Suprapubic skin (tissue), 4 donors: ENCODE results near the gene MAP4. TPM values are rescaled to one million over a fixed set of nuclear protein-coding genes. Genes with fewer than 3 reads are reported as not detected.

Experiments used
- DNase-seq, 2 donors: peaks; one replicate each; pipeline ENCODE4 v3.0.0-alpha.2; 2019; ENCODE audit warnings: low spot score in 2 of 2
- H3K27ac ChIP-seq: fragments of 200-600 bp; sonication (generic); one replicate; pipeline ENCODE4 v1.5.1; 2019
- H3K27me3 ChIP-seq: fragments of 200-600 bp; sonication (generic); one replicate; pipeline ENCODE4 v1.5.1; 2019
- H3K36me3 ChIP-seq: fragments of 200-600 bp; sonication (generic); one replicate; pipeline ENCODE4 v1.5.1; 2019
- H3K4me1 ChIP-seq: fragments of 200-600 bp; sonication (generic); one replicate; pipeline ENCODE4 v1.5.1; 2019
- H3K4me3 ChIP-seq: fragments of 200-600 bp; sonication (generic); one replicate; pipeline ENCODE4 v1.5.1; 2019; ENCODE audit warnings: mild to moderate bottlenecking
- H3K9me3 ChIP-seq: fragments of 200-600 bp; sonication (generic); one replicate; pipeline ENCODE4 v1.5.1; 2019
- EP300 ChIP-seq: sonication (generic); formaldehyde crosslinking; IDR thresholded peaks from one replicate; pipeline ENCODE4 v1.6.1; 2017; ENCODE audit warnings: antibody characterized with exemption
- POLR2A ChIP-seq, 2 donors: fragments of 450-650 bp; IDR thresholded peaks; one replicate each; pipeline ENCODE4 v1.6.1; 2017; ENCODE audit warnings: antibody characterized with exemption in 2 of 2, mild to moderate bottlenecking in 2 of 2, moderate library complexity in 2 of 2
- POLR2AphosphoS5 ChIP-seq, 3 donors: sonication (generic); formaldehyde crosslinking; IDR thresholded peaks; one replicate each; pipeline ENCODE4 v1.6.1; 2017; ENCODE audit warnings: antibody characterized with exemption in 3 of 3
- WGBS: methylation state at CpG from one replicate; pipeline ENCODE4 v1.1.5; 2018; 5-methylcytosine and 5-hydroxymethylcytosine counted together
- total RNA-seq, 4 donors: library from RNA; depleted of rRNA; stranded (reverse); fragments of >200 nt; gene quantifications; one replicate each; pipeline ENCODE4 v1.1.0, GENCODE V29; 2016
- TF ChIP-seq, protein P1 (sequence below), 2 donors: fragments of 200-600 bp in 1 of 2; fragments of 450-650 bp in 1 of 2; sonication (generic) in 1 of 2; IDR thresholded peaks; one replicate each; pipeline ENCODE4 v1.5.1; 2016 to 2019; ENCODE audit warnings: antibody characterized with exemption in 2 of 2, mild to moderate bottlenecking in 1 of 2, moderate library complexity in 1 of 2

MAP4 gene
- total RNA-seq, 4 donors from 2014 or later: 132 to 162 (median 144) TPM

DNA sequence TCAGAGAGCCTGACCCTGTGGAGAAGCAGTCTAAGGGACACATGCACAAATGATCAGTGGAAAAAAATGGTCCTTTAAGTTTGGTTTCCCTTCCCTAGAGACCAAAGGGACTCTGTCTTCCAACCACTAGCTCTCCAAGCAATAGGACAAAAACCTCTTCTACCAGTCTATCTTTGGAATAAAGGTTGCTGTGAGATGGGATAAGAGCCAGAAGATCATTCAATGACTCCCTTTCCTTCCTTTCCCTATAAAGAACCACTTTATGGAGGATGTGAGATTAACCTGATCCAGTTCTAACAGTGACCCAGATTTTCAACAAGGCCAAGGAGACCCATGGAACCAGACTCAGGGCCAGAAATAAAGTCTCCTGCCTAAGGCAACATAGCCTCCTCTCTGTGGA, 138.5 kb downstream of the MAP4 start:
- Histone ChIP-seq H3K36me3 (peaks cover 23% of the 10 kb centered on the region), H3K27ac (no peak overlapping the region), H3K27me3 (no peaks in the 10 kb centered on the region), H3K4me3 (no peak overlapping the region), H3K9me3 (no peaks in the 10 kb centered on the region), H3K4me1 (peaks cover 27% of the 10 kb centered on the region)
- DNase-seq: no peak
- TF ChIP-seq POLR2AphosphoS5 (IDR thresholded peaks at IDR 0.05) (no peak), POLR2A (IDR thresholded peaks at IDR 0.05) (no peak), EP300 (no peak)
- TF ChIP-seq, protein P1, sequence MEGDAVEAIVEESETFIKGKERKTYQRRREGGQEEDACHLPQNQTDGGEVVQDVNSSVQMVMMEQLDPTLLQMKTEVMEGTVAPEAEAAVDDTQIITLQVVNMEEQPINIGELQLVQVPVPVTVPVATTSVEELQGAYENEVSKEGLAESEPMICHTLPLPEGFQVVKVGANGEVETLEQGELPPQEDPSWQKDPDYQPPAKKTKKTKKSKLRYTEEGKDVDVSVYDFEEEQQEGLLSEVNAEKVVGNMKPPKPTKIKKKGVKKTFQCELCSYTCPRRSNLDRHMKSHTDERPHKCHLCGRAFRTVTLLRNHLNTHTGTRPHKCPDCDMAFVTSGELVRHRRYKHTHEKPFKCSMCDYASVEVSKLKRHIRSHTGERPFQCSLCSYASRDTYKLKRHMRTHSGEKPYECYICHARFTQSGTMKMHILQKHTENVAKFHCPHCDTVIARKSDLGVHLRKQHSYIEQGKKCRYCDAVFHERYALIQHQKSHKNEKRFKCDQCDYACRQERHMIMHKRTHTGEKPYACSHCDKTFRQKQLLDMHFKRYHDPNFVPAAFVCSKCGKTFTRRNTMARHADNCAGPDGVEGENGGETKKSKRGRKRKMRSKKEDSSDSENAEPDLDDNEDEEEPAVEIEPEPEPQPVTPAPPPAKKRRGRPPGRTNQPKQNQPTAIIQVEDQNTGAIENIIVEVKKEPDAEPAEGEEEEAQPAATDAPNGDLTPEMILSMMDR (IDR thresholded peaks at IDR 0.05): no peak

DNA sequence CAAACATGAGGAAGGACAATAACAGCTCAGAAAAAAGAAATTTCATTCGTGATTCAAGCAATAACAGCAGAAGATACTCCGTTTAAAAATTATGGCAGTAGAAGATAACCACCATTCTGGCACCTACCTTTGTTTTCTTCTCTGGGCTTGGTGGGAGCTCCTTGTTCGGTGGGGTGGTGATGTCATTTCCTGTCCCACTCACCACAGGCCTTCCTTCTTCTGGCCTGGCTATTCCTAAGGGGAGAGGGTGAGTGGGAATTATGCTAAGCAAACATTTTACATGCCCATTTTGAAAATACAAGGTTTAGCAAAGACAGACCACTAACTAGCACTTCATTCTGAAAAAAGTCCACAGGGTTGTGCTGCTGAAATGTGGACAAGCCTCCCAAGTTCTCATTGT, 138.9 kb downstream of the MAP4 start:
- peaks cover 25% of the 10 kb centered on the region for H3K36me3 ChIP-seq
- H3K4me1 ChIP-seq: peaks cover 27% of the 10 kb centered on the region
- no peak for TF ChIP-seq POLR2AphosphoS5 (IDR thresholded peaks at IDR 0.05)
- TF ChIP-seq EP300: no peak
- no peak for TF ChIP-seq POLR2A (IDR thresholded peaks at IDR 0.05)
- TF ChIP-seq, protein P1 (IDR thresholded peaks at IDR 0.05): no peak
- no peak overlapping the region for H3K27ac ChIP-seq
- no peak overlapping the region for H3K4me3 ChIP-seq
- no peaks in the 10 kb centered on the region for H3K9me3 ChIP-seq
- no peaks in the 10 kb centered on the region for H3K27me3 ChIP-seq
- DNase-seq: no peak
- WGBS: 77% methylated on average over 3 of the region's 3 CpGs

GRCh38 chr3:47874913-47875312, 141.3 kb downstream of the MAP4 start:
- no peak for DNase-seq
- Histone ChIP-seq H3K27ac (peak overlapping the region; percentile 39), H3K9me3 (no peaks in the 10 kb centered on the region), H3K27me3 (no peaks in the 10 kb centered on the region), H3K4me1 (peaks cover 27% of the 10 kb centered on the region), H3K36me3 (peaks cover 48% of the 10 kb centered on the region), H3K4me3 (no peak overlapping the region)
- TF ChIP-seq POLR2A (IDR thresholded peaks at IDR 0.05): no peak
- TF ChIP-seq POLR2AphosphoS5 (IDR thresholded peaks at IDR 0.05): peak in 1 of 3 donors; percentile 11
- WGBS: 47% methylated on average over 1 of the region's 1 CpG

DNA sequence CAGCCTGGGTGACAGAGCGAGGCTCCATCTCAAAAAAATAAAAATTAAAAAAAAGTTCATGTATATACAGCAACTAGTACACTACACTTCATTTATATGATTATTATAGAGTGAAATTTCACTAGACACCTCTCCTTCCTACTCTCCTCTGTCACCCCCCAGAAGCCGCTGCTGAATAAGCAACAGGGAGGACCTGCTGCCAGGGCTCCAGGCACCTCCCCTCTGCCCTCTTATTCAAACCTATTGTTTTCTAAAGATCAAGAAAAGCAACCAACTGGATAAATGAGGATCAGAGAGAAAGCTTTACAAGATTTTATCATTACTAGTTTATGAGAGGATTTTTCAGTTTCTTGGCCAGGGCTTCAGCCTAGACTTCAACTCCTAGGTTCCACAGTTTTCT, 141.8 kb downstream of the MAP4 start:
- Histone ChIP-seq H3K27me3 (no peaks in the 10 kb centered on the region), H3K4me1 (peaks cover 27% of the 10 kb centered on the region), H3K36me3 (peaks cover 53% of the 10 kb centered on the region), H3K9me3 (no peaks in the 10 kb centered on the region), H3K4me3 (no peak overlapping the region), H3K27ac (no peak overlapping the region)
- no peak for DNase-seq
- WGBS: 93% methylated on average over 2 of the region's 2 CpGs
- TF ChIP-seq POLR2A (IDR thresholded peaks at IDR 0.05) (no peak), POLR2AphosphoS5 (IDR thresholded peaks at IDR 0.05) (no peak), EP300 (no peak)
- TF ChIP-seq, protein P1 (IDR thresholded peaks at IDR 0.05): no peak

- WGBS: 85% methylated on average over 4 of the region's 4 CpGs
- H3K27me3 ChIP-seq: no peaks in the 10 kb centered on the region
- no peak for TF ChIP-seq POLR2AphosphoS5 (IDR thresholded peaks at IDR 0.05)
- TF ChIP-seq EP300: no peak
- TF ChIP-seq POLR2A (IDR thresholded peaks at IDR 0.05): no peak
- TF ChIP-seq, protein P1 (IDR thresholded peaks at IDR 0.05): no peak
- H3K9me3 ChIP-seq: no peaks in the 10 kb centered on the region
- DNase-seq: no peak
- no peak overlapping the region for H3K27ac ChIP-seq
- H3K36me3 ChIP-seq: peaks cover 68% of the 10 kb centered on the region
- H3K4me3 ChIP-seq: no peak overlapping the region
- H3K4me1 ChIP-seq: peaks cover 25% of the 10 kb centered on the region
Measured at GRCh38 chr3:47872916-47873315, 143.3 kb downstream of the MAP4 start.

- TF ChIP-seq POLR2A (IDR thresholded peaks at IDR 0.05): no peak
- TF ChIP-seq, protein P1 (IDR thresholded peaks at IDR 0.05): no peak
- TF ChIP-seq POLR2AphosphoS5 (IDR thresholded peaks at IDR 0.05): no peak
- TF ChIP-seq EP300: no peak
- Histone ChIP-seq H3K4me3 (no peak overlapping the region), H3K36me3 (peaks cover 82% of the 10 kb centered on the region), H3K27ac (no peak overlapping the region), H3K4me1 (peaks cover 17% of the 10 kb centered on the region), H3K27me3 (no peaks in the 10 kb centered on the region), H3K9me3 (no peaks in the 10 kb centered on the region)
- no peak for DNase-seq
- 86% methylated on average over 2 of the region's 2 CpGs for WGBS
Measured at GRCh38 chr3:47871389-47871788, 144.8 kb downstream of the MAP4 start.
